ENCODE data around the gene TBKBP1.
"Not testable (repeated sequence)": the region's sequence is repeated elsewhere in the genome, so short reads cannot be mapped to it uniquely, and the experiment has no call there.

TBKBP1 gene

GRCh38 chr17:47733674-47734410 is 39.9 kb downstream of the TBKBP1 start:
- DNase-seq (ENCODE audit: low spot score): peak; percentile 82

GRCh38 chr17:47735139-47735464 is 41.1 kb downstream of the TBKBP1 start:
- peak; percentile 21 for DNase-seq (ENCODE audit: low spot score)

- DNase-seq (ENCODE audit: low spot score): no peak
These were observed 41.6 kb downstream of the TBKBP1 start for GRCh38 chr17:47735536-47736011.

- DNase-seq (ENCODE audit: low spot score): no peak
These were observed 42.8 kb downstream of the TBKBP1 start for GRCh38 chr17:47736501-47737495.

GRCh38 chr17:47738178-47738577 is 44.2 kb downstream of the TBKBP1 start:
- no peak for DNase-seq (ENCODE audit: low spot score)

GRCh38 chr17:47739150-47739549 is 45.2 kb downstream of the TBKBP1 start:
- no peak for DNase-seq (ENCODE audit: low spot score)

- not testable (repeated sequence) for DNase-seq (ENCODE audit: low spot score)
These were observed 46.0 kb downstream of the TBKBP1 start for GRCh38 chr17:47739945-47740344.

- no peak for DNase-seq (ENCODE audit: low spot score)
These were observed 47.3 kb downstream of the TBKBP1 start for GRCh38 chr17:47741109-47741792.

- DNase-seq (ENCODE audit: low spot score): no peak
These were observed 47.8 kb downstream of the TBKBP1 start for GRCh38 chr17:47741793-47742145.

- DNase-seq (ENCODE audit: low spot score): peak; percentile 94
These were observed 48.6 kb downstream of the TBKBP1 start for GRCh38 chr17:47742319-47743181.

GRCh38 chr17:47744168-47745036 is 50.4 kb downstream of the TBKBP1 start:
- peak; percentile 45 for DNase-seq (ENCODE audit: low spot score)

- no peak for DNase-seq (ENCODE audit: low spot score)
These were observed 51.0 kb downstream of the TBKBP1 start for GRCh38 chr17:47745037-47745380.

- no peak for DNase-seq (ENCODE audit: low spot score)
These were observed 57.5 kb downstream of the TBKBP1 start for GRCh38 chr17:47751471-47751870.

- no peak for DNase-seq (ENCODE audit: low spot score)
These were observed 63.4 kb downstream of the TBKBP1 start for GRCh38 chr17:47757386-47757785.

GRCh38 chr17:47760409-47761140 is 66.6 kb downstream of the TBKBP1 start:
- no peak for DNase-seq (ENCODE audit: low spot score)

Data from D341Med (cell line).